ENCODE data around the gene UBE2D2. TPM values are rescaled to one million over a fixed set of nuclear protein-coding genes. Genes with fewer than 3 reads are reported as not detected.
"Not testable (repeated sequence)": the region's sequence is repeated elsewhere in the genome, so short reads cannot be mapped to it uniquely, and the experiment has no call there.

UBE2D2 gene
- total RNA-seq, 2 donors from 2014 or later = 105 to 132 TPM

- intact Hi-C loops (cut with DNase I) = no loop called here
- no peak for DNase-seq (ENCODE audit: low spot score)
Measured at GRCh38 chr5:139531772-139532169, 29.4 kb upstream of the UBE2D2 start.

DNA sequence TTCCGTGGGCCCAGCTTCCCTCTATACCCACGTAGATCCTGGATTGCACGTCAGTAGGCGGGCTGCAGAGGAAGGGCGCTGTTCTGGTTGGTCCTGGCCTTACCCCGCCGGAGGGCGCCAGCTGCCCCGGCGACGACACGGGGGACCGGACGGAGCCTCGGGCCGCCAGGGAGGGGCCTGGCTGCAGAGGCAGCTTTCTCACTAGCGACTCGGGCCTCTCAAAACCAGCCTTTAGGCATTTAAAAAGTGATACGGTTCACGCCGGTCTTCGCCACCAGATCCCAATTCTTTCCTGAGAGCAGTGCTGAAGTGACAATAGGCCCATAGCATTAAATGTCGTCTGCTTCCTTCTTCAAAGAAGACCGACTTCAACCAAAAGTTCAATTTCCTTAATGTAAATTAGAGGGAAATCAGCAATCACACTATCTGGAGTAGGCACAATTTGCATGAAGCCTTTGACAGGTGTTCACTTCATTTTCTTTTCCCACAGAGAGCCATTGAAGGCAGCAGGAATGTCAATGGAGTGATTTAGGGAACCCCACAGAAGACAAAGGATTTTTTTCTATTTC is 17.6 kb upstream of the UBE2D2 start:
- DNase-seq (ENCODE audit: low spot score) = peak; percentile 87
- intact Hi-C loops (cut with DNase I) = no loop called here

DNA sequence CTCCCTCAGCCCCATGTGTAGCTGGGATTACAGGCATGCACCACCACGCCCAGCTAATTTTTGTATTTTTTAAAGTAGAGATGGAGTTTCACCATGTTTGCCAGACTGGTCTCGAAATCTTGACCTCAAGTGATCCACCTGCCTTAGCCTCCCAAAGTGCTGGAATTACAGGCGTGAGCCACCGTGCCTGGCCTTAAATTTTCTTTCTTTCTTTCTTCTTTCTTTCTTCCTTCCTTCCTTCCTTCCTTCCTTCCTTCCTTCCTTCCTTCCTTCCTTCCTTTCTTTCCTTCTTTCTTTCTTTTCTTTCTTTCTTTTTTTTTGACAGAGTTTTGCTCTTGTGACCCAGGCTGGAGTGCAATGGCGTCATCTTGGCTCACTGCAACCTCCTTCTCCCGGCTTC is 14.5 kb upstream of the UBE2D2 start:
- intact Hi-C loops (cut with DNase I); DNase-seq (ENCODE audit: low spot score): not testable (repeated sequence)

- DNase-seq (ENCODE audit: low spot score) = no peak
- intact Hi-C loops (cut with DNase I) = no loop called here
Measured at GRCh38 chr5:139549162-139549894, 11.8 kb upstream of the UBE2D2 start.

DNA sequence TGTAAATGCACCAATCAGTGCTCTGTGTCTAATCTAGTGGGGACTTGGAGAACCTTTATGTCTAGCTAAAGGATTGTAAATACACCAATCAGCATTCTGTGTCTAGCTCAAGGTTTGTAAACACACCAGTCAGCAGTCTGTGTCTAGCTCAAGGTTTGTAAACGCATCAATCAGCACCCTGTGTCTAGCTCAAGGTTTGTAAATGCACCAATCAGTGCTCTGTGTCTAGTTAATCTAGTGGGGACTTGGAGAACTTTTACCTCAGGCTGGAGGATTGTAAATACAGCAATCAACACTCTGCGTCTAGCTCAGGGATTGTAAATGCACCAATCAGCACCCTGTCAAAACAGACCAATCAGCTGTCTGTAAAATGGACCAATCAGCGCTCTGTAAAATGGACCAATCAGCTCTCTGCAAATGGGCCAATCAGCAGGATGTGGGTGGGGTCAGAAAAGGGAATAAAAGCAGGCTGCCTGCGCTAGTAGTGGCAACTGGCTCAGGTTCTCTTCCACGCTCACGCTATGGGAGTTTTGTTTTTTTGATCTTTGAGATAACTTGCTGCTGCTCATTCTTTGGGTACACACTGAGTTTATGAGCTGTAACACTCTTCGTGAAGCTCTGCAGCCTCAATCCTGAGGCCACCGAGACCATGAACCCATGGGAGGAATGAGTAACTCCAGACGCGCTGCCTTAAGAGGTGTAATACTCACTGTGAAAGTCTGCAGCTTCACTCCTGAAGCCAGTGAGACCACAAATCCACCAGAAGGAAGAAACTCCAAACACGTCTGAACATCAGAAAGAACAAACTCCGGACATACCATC is 10.9 kb upstream of the UBE2D2 start:
- intact Hi-C loops (cut with DNase I); DNase-seq (ENCODE audit: low spot score): not testable (repeated sequence)

DNA sequence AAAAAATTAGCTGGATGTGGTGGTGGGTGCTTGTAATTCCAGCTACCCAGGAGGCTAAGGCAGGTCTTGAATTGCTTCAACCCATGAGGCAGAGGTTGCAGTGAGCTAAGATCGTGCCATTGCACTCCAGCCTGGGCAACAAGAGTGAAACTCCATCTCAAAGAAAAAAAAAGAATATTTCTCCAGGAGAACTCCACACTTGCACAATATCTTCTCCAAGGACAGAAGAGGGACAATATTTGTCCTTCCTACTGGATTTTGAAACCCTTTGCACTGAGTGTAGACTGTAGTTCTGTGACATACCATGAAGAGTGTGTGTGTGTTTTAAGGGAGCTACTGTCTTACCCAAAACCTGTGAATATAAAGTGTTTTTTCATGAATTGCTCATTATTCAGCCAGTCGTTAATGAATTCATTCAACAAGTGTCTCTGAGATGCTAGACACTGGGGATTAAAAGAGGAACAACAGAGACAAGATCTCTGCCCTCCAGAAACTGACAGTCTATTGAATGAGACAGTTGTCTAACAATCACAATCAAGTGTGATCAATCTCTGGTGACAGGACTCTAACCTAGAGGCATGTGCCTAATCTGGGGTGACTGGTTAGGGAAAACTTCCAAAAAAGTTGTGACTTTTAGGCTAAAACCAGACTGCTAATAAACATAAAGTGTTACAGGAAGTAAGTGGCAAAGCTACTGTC is 9.8 kb upstream of the UBE2D2 start:
- intact Hi-C loops (cut with DNase I) = no loop called here

DNA sequence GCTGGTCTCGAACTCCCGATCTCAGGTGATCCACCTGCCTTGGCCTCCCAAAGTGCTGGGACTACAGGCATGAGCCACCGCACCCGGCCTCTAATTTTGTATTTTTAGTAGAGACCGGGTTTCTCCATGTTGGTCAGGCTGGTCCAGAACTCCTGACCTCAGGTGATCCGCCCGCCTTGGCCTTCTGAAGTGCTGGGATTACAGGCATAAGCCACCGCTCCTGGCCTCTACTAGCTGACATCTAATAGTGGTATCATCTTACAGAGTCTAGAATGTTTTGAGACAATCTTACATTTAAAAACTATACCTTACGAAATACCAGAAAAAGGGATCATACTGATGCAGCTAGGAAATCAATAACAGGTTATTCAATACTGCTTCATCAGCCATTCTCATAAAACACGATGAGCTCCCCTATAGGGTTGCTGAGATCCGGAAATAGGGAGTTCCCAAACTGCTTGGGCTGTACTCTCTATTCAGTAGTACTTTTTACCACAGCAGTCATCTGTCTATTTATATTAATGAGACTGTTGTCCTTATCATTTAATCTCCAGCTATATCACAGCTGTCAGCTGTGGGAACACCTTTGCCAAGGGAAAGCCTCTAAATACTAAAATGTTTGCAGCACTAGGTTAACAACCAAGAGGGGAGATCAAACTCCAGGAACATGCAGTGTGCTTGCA is 8.1 kb upstream of the UBE2D2 start:
- intact Hi-C loops (cut with DNase I) = no loop called here

More for the DNA sequence above, 9.8 kb upstream of the UBE2D2 start:
- DNase-seq (ENCODE audit: low spot score) = no peak

DNA sequence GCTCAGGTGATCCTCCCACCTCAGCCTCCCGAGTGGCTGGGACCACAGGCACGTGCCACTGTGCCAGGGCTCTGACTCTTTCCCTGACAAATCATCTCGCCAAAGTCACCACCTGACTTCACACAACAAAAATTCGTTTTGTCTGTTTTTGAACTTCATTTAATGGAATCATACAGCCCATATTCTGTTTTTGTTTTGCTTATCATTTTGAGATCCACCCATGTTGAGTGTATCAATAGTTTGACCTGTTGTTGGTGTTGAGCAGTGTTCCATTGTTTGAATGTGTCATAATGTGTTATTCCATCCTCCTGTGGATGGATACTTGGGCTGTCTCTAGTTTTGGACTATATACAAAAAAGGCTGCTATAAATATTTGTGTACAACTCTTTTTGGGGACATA is 6.9 kb upstream of the UBE2D2 start:
- DNase-seq (ENCODE audit: low spot score) = no peak
- intact Hi-C loops (cut with DNase I) = no loop called here

More for the DNA sequence above, 8.1 kb upstream of the UBE2D2 start:
- DNase-seq (ENCODE audit: low spot score) = no peak

DNA sequence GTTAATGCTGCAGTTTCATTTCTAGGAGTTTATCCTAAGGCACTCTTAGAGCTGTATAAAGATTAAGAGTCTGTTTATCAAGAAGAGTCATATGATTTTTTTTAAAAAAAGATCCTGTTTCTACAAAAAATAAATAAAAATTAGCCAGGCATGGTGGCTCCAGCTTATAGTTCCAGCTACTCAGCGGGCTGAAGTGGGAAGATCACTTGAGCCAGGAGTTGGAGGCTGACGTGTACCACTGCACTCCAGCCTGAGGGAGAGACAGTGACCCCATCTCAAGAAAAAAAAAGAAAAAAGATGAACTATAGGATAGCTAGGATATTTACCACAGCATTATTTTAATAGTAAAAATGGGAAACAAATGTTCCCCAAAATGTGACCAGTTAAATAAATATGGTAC is 3.3 kb upstream of the UBE2D2 start:
- DNase-seq (ENCODE audit: low spot score) = no peak
- intact Hi-C loops (cut with DNase I) = no loop called here

DNA sequence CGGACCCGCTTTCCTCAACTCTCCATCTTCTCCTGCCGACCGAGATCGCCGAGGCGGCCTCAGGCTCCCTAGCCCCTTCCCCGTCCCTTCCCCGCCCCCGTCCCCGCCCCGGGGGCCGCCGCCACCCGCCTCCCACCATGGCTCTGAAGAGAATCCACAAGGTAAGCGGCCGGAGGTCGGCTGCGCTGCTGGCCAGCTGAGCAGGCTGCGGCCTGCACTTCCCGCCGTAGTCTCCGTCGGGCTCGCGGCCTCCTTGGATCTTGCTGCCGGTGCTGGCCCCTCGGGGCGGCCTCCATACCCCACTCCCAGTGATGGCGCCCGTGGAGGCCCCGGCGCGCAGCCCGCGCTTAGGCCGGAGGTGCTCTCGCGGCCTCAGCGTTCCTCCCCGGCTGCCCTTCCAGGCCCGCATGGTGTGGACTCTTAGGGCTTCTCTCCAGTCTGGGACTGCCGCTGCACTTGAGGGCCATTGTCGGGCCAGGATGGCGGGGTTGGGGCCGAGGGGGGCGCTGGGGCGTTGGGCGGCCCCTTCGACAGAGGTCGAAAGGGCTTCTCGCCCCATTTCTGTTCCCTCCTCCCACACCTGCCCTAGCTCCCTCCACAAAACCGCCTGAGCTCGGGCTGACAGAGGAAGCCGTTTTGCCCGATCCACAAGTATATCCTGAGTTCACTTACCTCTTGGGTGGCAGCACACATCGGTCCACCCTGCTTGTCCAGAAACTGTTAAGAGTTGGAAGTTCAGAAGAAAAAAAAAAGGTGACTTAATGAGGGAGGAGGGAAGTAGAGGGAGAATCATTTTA is 714 bp downstream of the UBE2D2 start:
- intact Hi-C loops (cut with DNase I) = no loop called here
- DNase-seq (ENCODE audit: low spot score) = peak; percentile 87

DNA sequence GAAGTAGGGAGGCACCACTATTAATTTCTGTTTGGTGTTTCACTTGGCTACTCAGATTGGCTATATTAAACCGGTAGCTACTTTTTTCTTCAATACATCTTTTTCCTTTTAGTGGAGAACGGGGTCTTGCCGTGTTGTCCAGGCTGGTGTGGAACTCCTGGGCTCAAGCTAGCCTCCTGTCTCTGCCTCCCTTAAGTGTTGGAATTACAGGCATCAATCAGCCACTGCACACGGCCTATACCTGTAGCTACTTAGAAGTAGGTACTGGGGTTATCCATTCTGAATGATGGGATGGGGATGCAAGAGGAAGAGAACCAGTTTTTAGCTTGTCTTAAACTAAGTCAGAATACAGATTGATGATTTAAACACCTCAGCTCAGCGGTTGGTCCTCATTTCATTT is 1.7 kb downstream of the UBE2D2 start:
- intact Hi-C loops (cut with DNase I) = no loop called here
- no peak for DNase-seq (ENCODE audit: low spot score)

DNA sequence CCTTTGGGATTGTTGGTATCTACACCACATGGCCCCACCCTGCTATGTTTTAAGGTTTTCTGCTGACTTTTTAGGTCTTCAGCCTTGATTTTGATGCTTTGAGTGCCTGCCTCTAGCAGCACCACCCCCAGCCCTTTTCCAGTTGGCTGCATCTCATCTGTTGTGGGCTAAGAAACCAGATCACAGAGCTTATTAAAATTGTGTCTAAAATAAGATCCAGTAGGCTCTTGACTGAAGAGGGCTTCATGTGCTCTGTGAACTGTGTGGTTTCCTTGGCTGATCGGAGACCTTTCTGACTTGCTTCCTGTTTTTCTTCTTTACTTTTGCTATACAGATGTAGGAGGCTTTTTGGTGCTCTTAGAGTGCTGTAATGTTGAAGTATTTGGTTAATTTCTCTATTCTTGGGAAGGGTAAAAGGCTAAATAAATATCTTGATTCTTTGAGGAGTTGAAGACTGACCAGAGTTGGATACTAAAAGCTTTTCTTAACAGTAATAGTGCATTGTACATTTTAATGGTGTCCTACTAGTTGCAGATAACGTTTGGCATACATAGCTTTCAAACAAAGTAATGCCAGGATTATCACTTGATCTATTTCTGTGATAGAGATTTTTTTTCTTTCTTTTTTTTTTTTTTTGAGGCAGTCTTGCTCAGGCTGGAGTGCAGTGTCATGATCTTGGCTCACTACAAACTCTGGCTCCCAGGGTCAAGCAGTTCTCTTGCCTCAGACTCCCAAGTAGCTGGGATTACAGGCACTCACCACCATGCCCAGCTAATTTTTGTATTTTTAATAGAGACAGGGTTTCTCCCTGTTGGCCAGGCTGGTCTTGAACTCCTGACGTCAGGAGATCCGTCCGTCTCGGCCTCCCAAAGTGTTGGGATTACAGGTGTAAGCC is 4.5 kb downstream of the UBE2D2 start:
- intact Hi-C loops (cut with DNase I) = no loop called here
- DNase-seq (ENCODE audit: low spot score) = no peak

DNA sequence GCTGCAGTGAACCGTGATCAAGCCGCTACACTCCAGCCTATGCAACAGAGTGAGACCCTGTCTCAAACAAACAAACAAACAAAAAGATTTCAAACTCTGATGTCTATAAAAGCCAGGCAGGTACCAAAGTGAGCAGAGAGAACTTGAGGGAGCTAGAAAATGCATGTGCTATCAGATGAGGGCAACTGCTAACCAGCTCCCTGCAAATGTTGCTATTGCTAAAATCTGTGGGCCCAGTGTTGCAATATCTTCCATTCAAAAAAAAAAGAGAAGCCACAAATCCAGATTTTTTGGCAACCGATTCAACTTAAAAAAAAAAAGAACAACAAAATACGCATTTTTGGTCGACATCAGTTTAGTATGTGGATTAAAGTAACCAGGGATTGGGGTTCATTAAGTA is 5.5 kb downstream of the UBE2D2 start:
- DNase-seq (ENCODE audit: low spot score) = no peak
- intact Hi-C loops (cut with DNase I) = no loop called here

- DNase-seq (ENCODE audit: low spot score) = no peak
- intact Hi-C loops (cut with DNase I) = no loop called here
Measured at GRCh38 chr5:139569270-139569955, 8.3 kb downstream of the UBE2D2 start.

- intact Hi-C loops (cut with DNase I) = no loop called here
- no peak for DNase-seq (ENCODE audit: low spot score)
Measured at GRCh38 chr5:139571543-139571942, 10.4 kb downstream of the UBE2D2 start.

GRCh38 chr5:139571966-139572365 is 10.8 kb downstream of the UBE2D2 start:
- no peak for DNase-seq (ENCODE audit: low spot score)
- intact Hi-C loops (cut with DNase I) = no loop called here

Measured in posterior vena cava (tissue), 2 donors.